HEK293 (cell line): Measurements from ENCODE around the gene S100A14.
A peak's percentile ranks its signal among the peaks of the same experiment; 100 is the strongest.

ENCODE experiments used
- CTCF ChIA-PET: fragments of 350-600 bp; formaldehyde crosslinking; extraction: SDS; loops from one replicate; lab custom pipeline; 2021; ENCODE audit warnings: antibody characterized with exemption; lab: Yijun Ruan, JAX
- POLR2A ChIA-PET: fragments of 300-600 bp; formaldehyde crosslinking; extraction: SDS; loops from one replicate; lab custom pipeline; 2020; ENCODE audit warnings: antibody characterized with exemption, inconsistent platforms; lab: Yijun Ruan, JAX
- H3K27ac ChIP-seq: fragments of 200-500 bp; sonication (Bioruptor generic); 2 replicates; pipeline ENCODE4 v1.5.1; 2014; ENCODE audit warnings: low read depth, low read length, control low read depth, inconsistent platforms; ENCODE audit errors: extremely low read depth
- H3K36me3 ChIP-seq, 2 experiments: fragments of 200-500 bp in 1 of 2; sonication (Bioruptor generic) in 1 of 2; 1 replicate in 1 of 2; 2 replicates in 1 of 2; pipeline ENCODE4 v1.5.1; 2014 to 2017; ENCODE audit warnings: inconsistent platforms in 2 of 2, low read length in 2 of 2; ENCODE audit not compliant: control insufficient read depth in 2 of 2, insufficient read depth in 1 of 2
- H3K4me1 ChIP-seq: fragments of 200-500 bp; sonication (Bioruptor generic); 2 replicates; pipeline ENCODE4 v1.5.1; 2014; ENCODE audit warnings: mild to moderate bottlenecking, low read length, inconsistent platforms; ENCODE audit not compliant: control insufficient read depth, insufficient read depth
- H3K4me3 ChIP-seq: 2 replicates; pipeline ENCODE4 v1.5.1; 2011; ENCODE audit warnings: low read depth, mild to moderate bottlenecking, control low read depth, low read length, moderate library complexity
- H3K9me3 ChIP-seq: fragments of 200-500 bp; sonication (Bioruptor generic); 2 replicates; pipeline ENCODE4 v1.5.1; 2014; ENCODE audit warnings: low read depth, low read length, inconsistent platforms; ENCODE audit not compliant: control insufficient read depth, insufficient read depth
- BCL11A ChIP-seq: fragments of 450-650 bp; formaldehyde crosslinking; IDR thresholded peaks from 2 replicates; pipeline ENCODE4 v1.5.1; 2016; ENCODE audit warnings: low read depth, missing biosample characterization, missing genetic modification characterization
- GLIS1 ChIP-seq: fragments of 450-650 bp; formaldehyde crosslinking; IDR thresholded peaks from 2 replicates; pipeline ENCODE4 v1.5.1; 2016; ENCODE audit warnings: missing biosample characterization, missing genetic modification characterization
- SALL2 ChIP-seq: fragments of 450-650 bp; formaldehyde crosslinking; IDR thresholded peaks from 2 replicates; pipeline ENCODE4 v1.5.0; 2017; ENCODE audit warnings: missing biosample characterization, mild to moderate bottlenecking, missing genetic modification characterization, borderline replicate concordance
- WT1 ChIP-seq: fragments of 450-650 bp; formaldehyde crosslinking; IDR thresholded peaks from 2 replicates; pipeline ENCODE4 v1.5.1; 2016; ENCODE audit warnings: missing biosample characterization, missing genetic modification characterization
- YY1 ChIP-seq: fragments of 450-650 bp; formaldehyde crosslinking; IDR thresholded peaks from 2 replicates; pipeline ENCODE4 v1.5.1; 2018; ENCODE audit warnings: missing biosample characterization, missing genetic modification characterization
- ZBTB17 ChIP-seq: fragments of 450-650 bp; formaldehyde crosslinking; IDR thresholded peaks from 2 replicates; pipeline ENCODE4 v1.5.1; 2016; ENCODE audit warnings: missing biosample characterization, missing genetic modification characterization
- ZBTB20 ChIP-seq: fragments of 450-650 bp; formaldehyde crosslinking; IDR thresholded peaks from 2 replicates; pipeline ENCODE4 v1.5.1; 2016; ENCODE audit warnings: missing biosample characterization, missing genetic modification characterization
- ZNF10 ChIP-seq: fragments of 450-650 bp; formaldehyde crosslinking; IDR thresholded peaks from 2 replicates; pipeline ENCODE4 v1.5.1; 2017; ENCODE audit warnings: missing biosample characterization, missing genetic modification characterization
- ZNF114 ChIP-seq: fragments of 450-650 bp; formaldehyde crosslinking; IDR thresholded peaks from 2 replicates; pipeline ENCODE4 v1.5.0; 2017; ENCODE audit warnings: missing biosample characterization, missing genetic modification characterization
- ZNF155 ChIP-seq: fragments of 450-650 bp; formaldehyde crosslinking; IDR thresholded peaks from 2 replicates; pipeline ENCODE4 v1.5.1; 2016; ENCODE audit warnings: missing biosample characterization, missing genetic modification characterization
- ZNF16 ChIP-seq: fragments of 450-650 bp; formaldehyde crosslinking; IDR thresholded peaks from 2 replicates; pipeline ENCODE4 v1.5.1; 2016; ENCODE audit warnings: low read depth, missing biosample characterization, missing genetic modification characterization
- ZNF223 ChIP-seq: fragments of 450-650 bp; formaldehyde crosslinking; IDR thresholded peaks from 2 replicates; pipeline ENCODE4 v1.5.1; 2016; ENCODE audit warnings: missing biosample characterization, missing genetic modification characterization
- ZNF239 ChIP-seq: fragments of 450-650 bp; formaldehyde crosslinking; IDR thresholded peaks from 2 replicates; pipeline ENCODE4 v1.5.1; 2016; ENCODE audit warnings: missing biosample characterization, missing genetic modification characterization
- ZNF248 ChIP-seq: fragments of 450-650 bp; formaldehyde crosslinking; IDR thresholded peaks from 2 replicates; pipeline ENCODE4 v1.5.1; 2017; ENCODE audit warnings: missing biosample characterization, missing genetic modification characterization
- ZNF324 ChIP-seq: fragments of 450-650 bp; formaldehyde crosslinking; IDR thresholded peaks from 2 replicates; pipeline ENCODE4 v1.5.1; 2016; ENCODE audit warnings: missing biosample characterization, missing genetic modification characterization
- ZNF366 ChIP-seq: fragments of 450-650 bp; formaldehyde crosslinking; conservative IDR thresholded peaks from 2 replicates; pipeline ENCODE4 v1.5.1; 2016; ENCODE audit warnings: missing biosample characterization, missing genetic modification characterization
- ZNF391 ChIP-seq: fragments of 450-650 bp; formaldehyde crosslinking; IDR thresholded peaks from 2 replicates; pipeline ENCODE4 v1.5.1; 2016; ENCODE audit warnings: low read depth, missing biosample characterization, missing genetic modification characterization, borderline replicate concordance
- ZNF501 ChIP-seq: fragments of 450-650 bp; formaldehyde crosslinking; IDR thresholded peaks from 2 replicates; pipeline ENCODE4 v1.5.1; 2016; ENCODE audit warnings: missing biosample characterization, missing genetic modification characterization
- ZNF530 ChIP-seq: fragments of 450-650 bp; formaldehyde crosslinking; IDR thresholded peaks from 2 replicates; pipeline ENCODE4 v1.5.1; 2016; ENCODE audit warnings: low read depth, missing biosample characterization, missing genetic modification characterization
- ZNF561 ChIP-seq: fragments of 450-650 bp; IDR thresholded peaks from 2 replicates; pipeline ENCODE4 v1.5.1; 2018; ENCODE audit warnings: missing biosample characterization, missing genetic modification characterization, borderline replicate concordance
- ZNF600 ChIP-seq: fragments of 450-650 bp; formaldehyde crosslinking; IDR thresholded peaks from 2 replicates; pipeline ENCODE4 v1.5.1; 2016; ENCODE audit warnings: missing biosample characterization, missing genetic modification characterization
- ZNF785 ChIP-seq: fragments of 450-650 bp; formaldehyde crosslinking; IDR thresholded peaks from 2 replicates; pipeline ENCODE4 v1.5.1; 2016; ENCODE audit warnings: missing biosample characterization, missing genetic modification characterization
- ZNF791 ChIP-seq: fragments of 450-650 bp; formaldehyde crosslinking; IDR thresholded peaks from 2 replicates; pipeline ENCODE4 v1.5.1; 2016; ENCODE audit warnings: missing biosample characterization, missing genetic modification characterization
- ZNF830 ChIP-seq: fragments of 450-650 bp; IDR thresholded peaks from 2 replicates; pipeline ENCODE4 v1.5.0; 2018; ENCODE audit warnings: missing biosample characterization, missing genetic modification characterization, low read depth, mild to moderate bottlenecking, moderate library complexity
- TF ChIP-seq, protein P1 (sequence below): fragments of 450-650 bp; formaldehyde crosslinking; IDR thresholded peaks from 2 replicates; pipeline ENCODE4 v1.5.1; 2016; ENCODE audit warnings: missing biosample characterization, missing genetic modification characterization, low read depth
- TF ChIP-seq, protein P2 (sequence below): fragments of 450-650 bp; formaldehyde crosslinking; IDR thresholded peaks from 2 replicates; pipeline ENCODE4; 2016; ENCODE audit warnings: missing biosample characterization, missing genetic modification characterization
- TF ChIP-seq, protein P3 (sequence below): fragments of 450-650 bp; formaldehyde crosslinking; IDR thresholded peaks from 2 replicates; pipeline ENCODE4 v1.5.1; 2016; ENCODE audit warnings: missing biosample characterization, missing genetic modification characterization
- TF ChIP-seq, protein P4 (sequence below): fragments of 450-650 bp; formaldehyde crosslinking; IDR thresholded peaks from 2 replicates; pipeline ENCODE4 v1.5.1; 2017; ENCODE audit warnings: missing biosample characterization, missing genetic modification characterization
- TF ChIP-seq, protein P5 (sequence below): fragments of 450-650 bp; formaldehyde crosslinking; IDR thresholded peaks from 2 replicates; pipeline ENCODE4 v1.5.1; 2016; ENCODE audit warnings: missing biosample characterization, missing genetic modification characterization

S100A14 gene

DNA sequence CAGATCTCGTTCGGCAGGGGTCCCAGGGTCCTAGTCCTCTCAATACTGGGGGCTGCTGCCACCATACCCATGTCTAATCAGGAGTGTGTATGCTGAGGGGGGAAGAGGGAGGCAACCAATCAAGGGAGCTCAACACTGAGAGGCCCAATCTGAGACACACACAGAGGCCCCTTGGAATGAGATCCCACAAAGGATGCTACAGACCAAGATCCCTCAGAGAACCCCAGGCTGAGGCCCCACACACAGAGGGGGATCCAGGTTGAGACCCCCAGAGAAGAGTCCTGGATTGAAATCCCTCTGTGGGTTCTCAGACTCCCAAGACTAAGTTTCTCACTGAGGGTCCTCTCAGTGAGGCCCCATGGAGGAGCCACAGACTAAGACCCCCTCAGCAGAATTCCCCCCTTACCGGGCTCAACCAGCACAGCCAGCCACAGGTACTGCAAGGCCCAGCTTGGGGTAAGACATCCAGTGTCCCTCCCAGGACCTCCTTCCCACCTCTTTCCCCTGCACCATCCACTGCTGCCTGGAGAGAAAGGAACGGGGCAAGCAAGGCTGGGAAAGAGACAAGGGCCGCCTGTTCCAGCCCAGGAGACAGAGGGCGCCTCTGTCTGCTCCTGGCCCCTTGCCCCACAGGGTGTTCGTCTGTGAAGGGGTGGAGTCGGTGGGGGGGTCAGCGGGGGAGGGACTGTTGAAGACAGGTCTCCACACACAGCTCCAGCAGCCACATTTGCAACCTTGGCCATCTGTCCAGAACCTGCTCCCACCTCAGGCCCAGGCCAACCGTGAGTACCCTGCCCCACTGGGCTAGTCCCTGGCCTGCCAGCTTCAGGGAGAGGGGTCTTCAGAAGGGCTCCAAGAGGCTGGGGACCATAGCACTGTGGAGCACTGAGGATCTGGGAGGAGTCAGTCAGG lies 11.8 kb upstream of the S100A14 start, which contains the start of gene S100A1 (continued):
- TF ChIP-seq ZNF600 (tag by site-specific recombination) (peak; percentile 79), ZNF561 (tag by site-specific recombination) (peak; percentile 9; the same call in 1 of the 2 replicates), ZNF791 (no peak), ZNF248 (no peak), SALL2 (tag by site-specific recombination) (no peak), ZNF830 (tag by site-specific recombination) (no peak), ZNF10 (tag by site-specific recombination) (peak; percentile 59; the same call in 1 of the 2 replicates), ZNF530 (tag by site-specific recombination) (no peak), BCL11A (tag by site-specific recombination) (no peak), ZNF16 (tag by site-specific recombination) (no peak), ZNF223 (tag by site-specific recombination) (no peak)
- TF ChIP-seq, protein P1, sequence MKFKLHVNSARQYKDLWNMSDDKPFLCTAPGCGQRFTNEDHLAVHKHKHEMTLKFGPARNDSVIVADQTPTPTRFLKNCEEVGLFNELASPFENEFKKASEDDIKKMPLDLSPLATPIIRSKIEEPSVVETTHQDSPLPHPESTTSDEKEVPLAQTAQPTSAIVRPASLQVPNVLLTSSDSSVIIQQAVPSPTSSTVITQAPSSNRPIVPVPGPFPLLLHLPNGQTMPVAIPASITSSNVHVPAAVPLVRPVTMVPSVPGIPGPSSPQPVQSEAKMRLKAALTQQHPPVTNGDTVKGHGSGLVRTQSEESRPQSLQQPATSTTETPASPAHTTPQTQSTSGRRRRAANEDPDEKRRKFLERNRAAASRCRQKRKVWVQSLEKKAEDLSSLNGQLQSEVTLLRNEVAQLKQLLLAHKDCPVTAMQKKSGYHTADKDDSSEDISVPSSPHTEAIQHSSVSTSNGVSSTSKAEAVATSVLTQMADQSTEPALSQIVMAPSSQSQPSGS (tag by site-specific recombination) = no peak

DNA sequence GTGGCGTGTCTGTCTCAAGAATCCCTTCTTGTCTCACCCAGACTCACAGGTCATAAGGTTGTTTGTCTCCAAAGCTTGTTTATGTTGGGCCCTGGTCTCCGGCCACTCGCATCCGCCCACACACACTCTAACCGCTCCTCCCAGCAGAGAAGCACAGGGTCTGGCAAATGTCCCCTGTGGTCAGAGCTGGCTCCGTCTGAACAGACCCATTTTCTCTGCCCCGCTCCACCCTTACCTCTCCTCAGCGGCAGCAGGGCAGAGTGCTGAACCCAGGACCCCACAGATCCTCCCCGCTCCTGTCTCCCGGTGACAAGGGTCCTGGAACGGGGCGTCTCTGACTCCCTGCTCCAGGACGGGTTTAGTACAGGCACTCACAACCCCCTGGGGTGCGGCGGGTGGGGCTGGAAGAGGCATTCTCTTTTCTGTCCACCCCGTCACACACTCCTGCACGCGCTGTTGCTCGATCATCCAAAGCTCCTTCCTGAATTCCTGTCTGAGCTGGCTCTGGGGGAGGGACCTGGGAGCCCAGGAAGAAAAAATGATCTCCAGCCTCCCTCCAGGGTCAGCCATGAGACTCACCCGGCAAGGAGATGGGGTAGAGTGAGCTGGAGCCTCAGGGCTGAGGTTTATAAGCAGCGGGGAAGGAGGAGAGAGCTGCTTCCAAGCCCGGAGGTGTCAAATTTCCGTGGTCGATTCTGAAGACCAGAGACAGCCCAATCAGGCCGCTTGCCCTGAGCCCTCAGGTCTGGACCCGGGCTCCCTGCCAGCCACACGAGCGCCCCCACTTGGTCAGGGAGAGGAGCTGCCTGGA lies 11.0 kb upstream of the S100A14 start, which contains the start of gene S100A13:
TSS of gene S100A13 (minus strand) at position 602 of the 811 bp plus-strand sequence. CDS start 1,033 bp downstream, outside the sequence.
- Histone ChIP-seq H3K4me3 (peak within 1 kb of the TSS; percentile 55), H3K36me3 (peaks cover 0 to 29% of the 10 kb centered on the region in 2 experiments; a peak in 2 of 3 replicates), H3K9me3 (no peaks in the 10 kb centered on the region), H3K27ac (peak within 1 kb of the TSS; percentile 61), H3K4me1 (0 out of 2 replicates have a peak, but pooled peaks cover 3% of the 10 kb centered on the region)
- ChIA-PET POLR2A (interaction anchor here (0.6 to 2.9 kb wide), 30 partner anchors 8 to 1456 kb away, joined by 3 to 24 read pairs (median 8); partner anchors contain the start of genes JTB, RPS27, S100A14 and S100A16), CTCF (interaction anchor here (0.5 to 7.4 kb wide), 47 partner anchors 9 to 1783 kb away, joined by 3 to 54 read pairs (median 5); partner anchors contain the start of genes CREB3L4, S100A14, S100A16 and S100A2)
- TF ChIP-seq GLIS1 (tag by site-specific recombination) (peak; percentile 89), ZNF114 (tag by site-specific recombination) (no peak), YY1 (tag by site-specific recombination) (0 out of 2 replicates have a peak, but pooled peaks have one; percentile 49), WT1 (tag by site-specific recombination) (peak; percentile 16; the same call in 1 of the 2 replicates), ZNF391 (tag by site-specific recombination) (no peak), ZNF239 (no peak), ZBTB17 (tag by site-specific recombination) (peak; percentile 97), ZNF785 (no peak), ZNF155 (tag by site-specific recombination) (no peak), ZNF530 (tag by site-specific recombination) (no peak), ZNF501 (tag by site-specific recombination) (peak; percentile 85; the same call in 1 of the 2 replicates), ZNF366 (tag by site-specific recombination) (peak; percentile 77), ZNF324 (no peak), ZBTB20 (tag by site-specific recombination) (peak; percentile 62; the same call in 1 of the 2 replicates)
- TF ChIP-seq, protein P2, sequence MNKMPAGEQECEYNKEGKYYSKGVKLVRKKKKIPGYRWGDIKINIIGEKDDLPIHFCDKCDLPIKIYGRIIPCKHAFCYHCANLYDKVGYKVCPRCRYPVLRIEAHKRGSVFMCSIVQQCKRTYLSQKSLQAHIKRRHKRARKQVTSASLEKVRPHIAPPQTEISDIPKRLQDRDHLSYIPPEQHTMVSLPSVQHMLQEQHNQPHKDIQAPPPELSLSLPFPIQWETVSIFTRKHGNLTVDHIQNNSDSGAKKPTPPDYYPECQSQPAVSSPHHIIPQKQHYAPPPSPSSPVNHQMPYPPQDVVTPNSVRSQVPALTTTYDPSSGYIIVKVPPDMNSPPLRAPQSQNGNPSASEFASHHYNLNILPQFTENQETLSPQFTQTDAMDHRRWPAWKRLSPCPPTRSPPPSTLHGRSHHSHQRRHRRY = no peak
- TF ChIP-seq, protein P3, sequence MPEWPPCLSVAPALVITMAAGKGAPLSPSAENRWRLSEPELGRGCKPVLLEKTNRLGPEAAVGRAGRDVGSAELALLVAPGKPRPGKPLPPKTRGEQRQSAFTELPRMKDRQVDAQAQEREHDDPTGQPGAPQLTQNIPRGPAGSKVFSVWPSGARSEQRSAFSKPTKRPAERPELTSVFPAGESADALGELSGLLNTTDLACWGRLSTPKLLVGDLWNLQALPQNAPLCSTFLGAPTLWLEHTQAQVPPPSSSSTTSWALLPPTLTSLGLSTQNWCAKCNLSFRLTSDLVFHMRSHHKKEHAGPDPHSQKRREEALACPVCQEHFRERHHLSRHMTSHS (tag by site-specific recombination) = no peak
- TF ChIP-seq, protein P4, sequence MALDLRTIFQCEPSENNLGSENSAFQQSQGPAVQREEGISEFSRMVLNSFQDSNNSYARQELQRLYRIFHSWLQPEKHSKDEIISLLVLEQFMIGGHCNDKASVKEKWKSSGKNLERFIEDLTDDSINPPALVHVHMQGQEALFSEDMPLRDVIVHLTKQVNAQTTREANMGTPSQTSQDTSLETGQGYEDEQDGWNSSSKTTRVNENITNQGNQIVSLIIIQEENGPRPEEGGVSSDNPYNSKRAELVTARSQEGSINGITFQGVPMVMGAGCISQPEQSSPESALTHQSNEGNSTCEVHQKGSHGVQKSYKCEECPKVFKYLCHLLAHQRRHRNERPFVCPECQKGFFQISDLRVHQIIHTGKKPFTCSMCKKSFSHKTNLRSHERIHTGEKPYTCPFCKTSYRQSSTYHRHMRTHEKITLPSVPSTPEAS (tag by site-specific recombination) = no peak
- TF ChIP-seq, protein P5, sequence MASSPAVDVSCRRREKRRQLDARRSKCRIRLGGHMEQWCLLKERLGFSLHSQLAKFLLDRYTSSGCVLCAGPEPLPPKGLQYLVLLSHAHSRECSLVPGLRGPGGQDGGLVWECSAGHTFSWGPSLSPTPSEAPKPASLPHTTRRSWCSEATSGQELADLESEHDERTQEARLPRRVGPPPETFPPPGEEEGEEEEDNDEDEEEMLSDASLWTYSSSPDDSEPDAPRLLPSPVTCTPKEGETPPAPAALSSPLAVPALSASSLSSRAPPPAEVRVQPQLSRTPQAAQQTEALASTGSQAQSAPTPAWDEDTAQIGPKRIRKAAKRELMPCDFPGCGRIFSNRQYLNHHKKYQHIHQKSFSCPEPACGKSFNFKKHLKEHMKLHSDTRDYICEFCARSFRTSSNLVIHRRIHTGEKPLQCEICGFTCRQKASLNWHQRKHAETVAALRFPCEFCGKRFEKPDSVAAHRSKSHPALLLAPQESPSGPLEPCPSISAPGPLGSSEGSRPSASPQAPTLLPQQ (tag by site-specific recombination) = 0 out of 2 replicates have a peak, but pooled peaks have one; percentile 24
